NCI-H510A treated with DMSO at 0.1 percent for 48 hours (cell line): ENCODE measurements around the gene HEYL.

Experiments used
- DNase-seq: peaks from one replicate; lab custom pipeline; 2025; lab: John Stamatoyannopoulos, UW

The HEYL gene

DNA sequence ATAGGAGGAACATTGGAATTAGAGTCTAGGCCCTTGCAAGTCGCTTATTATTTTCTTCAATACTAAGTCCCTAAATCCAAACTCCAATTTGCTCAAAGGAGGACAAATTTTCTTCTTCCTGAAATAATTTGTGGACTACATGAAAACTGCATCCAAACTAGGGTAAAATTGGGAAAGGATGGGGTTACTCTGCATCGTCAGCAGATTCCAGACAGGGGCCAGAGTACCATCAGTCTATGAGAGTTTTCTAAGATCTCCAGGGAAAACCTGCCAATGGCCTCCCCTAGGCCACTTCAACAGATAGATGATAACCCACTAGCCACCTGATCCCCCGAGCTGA lies 508 bp downstream of the HEYL start:
- no peak for DNase-seq

- DNase-seq, result no peak
Observed at GRCh38 chr1:39637361-39637760, 2.1 kb downstream of the HEYL start.

- no peak for DNase-seq
Observed at GRCh38 chr1:39635871-39636210, 3.6 kb downstream of the HEYL start.

DNA sequence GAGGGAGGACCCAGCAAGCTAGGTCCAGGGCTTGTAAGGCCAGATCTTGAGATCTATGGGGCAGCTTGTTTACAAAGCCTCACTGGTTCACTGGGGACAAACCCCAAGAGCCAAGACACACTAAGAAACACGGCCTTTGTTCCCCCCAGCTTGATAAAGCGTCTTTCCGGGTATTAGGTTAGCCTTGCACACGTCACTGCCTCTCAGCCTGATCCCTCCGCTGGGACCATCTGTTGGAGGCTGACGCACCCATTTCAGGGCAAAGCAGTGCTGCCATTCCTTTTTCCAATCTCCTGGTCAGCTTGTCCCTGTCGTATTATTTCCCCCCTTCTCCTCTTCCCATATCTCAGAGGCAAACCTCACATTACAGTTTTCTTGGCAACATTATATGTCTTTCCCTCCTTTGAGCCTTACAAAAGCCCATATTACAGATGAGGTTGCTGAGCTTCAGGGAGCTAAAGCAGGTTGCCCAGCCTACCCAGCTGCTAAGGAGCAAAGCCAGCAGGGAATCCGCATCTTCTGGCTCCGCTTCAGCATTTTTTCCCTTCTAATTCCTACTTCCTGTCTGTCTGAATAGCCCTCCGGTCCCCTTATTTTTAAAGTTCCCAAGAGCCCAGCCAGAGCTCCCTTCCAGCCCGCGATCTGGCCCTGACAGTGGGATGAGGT lies 4.1 kb downstream of the HEYL start:
- DNase-seq, result no peak

GRCh38 chr1:39633422-39633821 lies 6.0 kb downstream of the HEYL start:
- no peak for DNase-seq

DNA sequence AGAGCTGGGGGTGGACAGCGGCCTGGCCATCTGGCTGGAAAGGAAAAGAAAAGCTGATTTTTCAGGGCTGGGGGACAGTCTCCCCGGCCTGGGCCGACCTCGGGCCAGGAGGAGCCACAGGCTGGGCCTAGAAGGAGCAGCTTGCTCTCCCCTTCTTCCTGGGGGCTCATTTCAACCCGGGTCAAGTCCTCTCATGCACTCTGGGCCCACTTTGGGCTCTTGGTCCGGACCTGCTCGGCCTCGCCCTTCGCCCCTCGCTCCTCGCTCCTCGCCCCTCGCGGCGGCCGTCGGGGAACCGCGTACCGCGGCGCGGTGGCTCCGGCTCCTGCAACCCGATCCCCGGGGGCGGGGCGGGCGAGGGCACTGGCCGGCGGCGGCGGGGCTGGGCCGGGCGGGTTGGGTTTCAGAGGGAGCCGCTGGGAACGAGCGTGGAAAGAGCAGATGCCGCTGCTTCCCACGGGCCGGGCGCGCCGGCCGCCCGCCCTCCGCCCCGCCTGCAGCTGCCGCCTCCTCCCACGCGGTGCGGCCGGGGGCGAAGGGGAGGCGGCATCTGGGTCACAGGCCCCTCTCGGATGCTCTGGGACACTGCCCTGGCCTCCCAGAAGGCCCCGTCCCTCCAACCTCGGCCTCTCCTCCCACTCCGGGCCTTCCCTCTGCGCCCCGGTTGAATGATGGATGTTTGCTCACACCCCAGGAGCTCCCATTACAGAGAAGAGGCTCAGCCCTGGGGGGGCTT lies 6.6 kb downstream of the HEYL start:
- peak; percentile 99 for DNase-seq

DNA sequence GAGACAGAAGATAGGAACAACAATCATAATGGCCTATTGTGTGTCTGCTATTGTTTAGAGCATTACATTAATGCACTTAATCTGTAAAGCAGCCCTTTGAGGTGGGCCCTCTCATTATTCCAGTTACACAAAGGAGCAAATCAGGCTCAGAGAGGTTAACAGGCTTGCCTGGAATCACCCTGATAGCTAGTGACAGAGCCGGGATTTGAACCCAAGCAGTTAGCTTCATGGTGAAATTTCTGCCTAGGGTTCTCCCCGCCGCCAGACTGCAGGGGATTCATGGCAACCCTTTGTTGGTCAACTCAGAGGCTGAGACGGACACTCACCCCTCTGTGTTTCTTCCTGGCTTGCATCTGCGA lies 7.1 kb downstream of the HEYL start:
- no peak for DNase-seq

DNA sequence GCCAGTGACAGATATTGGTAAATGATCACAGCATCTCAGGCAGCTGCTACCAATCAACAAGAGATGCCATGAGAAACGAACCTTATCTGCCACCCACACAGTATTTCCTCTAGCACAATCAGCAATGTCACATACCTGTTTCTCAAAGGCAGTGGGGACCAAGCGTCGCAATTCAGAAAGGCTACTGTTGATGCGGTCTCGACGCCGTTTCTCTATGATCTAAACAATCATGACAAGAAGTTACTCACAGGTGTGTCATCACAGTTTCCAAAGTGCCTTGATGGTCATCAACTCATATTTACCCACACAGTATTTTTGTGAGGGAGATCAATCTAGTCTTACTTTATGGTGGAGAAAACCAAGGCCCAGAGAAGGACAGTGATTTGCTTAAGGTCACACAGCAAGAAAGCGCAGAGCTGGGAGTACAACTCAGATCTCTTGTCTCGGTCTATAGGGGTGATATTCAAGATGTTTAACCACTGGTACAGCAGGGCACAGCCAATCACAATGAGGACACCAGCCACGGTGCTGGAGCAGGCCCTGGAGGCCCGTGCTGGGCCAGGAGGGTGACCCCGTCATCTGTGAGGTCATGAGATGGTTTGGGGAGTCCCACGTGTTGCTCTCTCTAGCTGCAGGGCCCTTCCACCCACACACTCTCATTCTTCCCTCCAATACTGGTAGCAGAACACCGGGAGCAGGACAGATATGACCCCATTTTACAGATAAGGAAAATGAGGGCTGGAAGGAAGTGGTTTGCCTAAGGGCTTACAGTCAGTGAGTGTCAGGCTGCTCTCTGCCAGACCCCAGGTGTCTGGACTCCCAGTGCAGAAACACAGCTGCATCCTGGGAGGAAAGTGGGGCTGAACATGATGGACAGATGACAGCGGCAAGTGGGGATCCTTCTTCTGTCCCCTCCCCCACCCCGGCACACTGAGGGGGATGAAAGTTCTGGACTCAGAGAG lies 7.8 kb downstream of the HEYL start:
- DNase-seq, result no peak

DNA sequence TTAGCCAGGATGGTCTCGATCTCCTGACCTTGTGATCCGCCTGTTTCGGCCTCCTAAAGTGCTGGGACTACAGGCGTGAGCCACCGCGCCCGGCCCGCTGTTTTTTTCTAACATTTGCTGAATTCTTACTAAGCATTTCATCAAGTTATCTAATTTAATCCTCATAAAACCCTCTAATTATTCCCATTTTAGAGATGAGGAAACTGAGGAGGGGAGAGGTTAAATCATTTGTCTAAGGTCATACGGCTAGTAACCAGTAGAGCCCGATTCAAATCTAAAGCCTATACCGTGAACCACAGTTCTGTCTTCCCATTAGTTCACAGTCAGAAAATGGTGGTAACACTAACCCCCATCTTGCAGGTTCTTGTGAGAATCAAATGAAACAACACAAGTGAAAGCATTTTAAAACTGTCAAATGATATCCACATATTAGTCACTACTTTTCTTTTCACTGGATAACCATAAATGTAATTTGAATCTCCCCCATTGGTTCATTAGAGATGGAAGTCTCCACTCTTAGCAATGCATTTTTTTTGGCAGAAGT lies 10.6 kb downstream of the HEYL start:
- no peak for DNase-seq

- DNase-seq, result no peak
Observed at GRCh38 chr1:39626646-39627045, 12.8 kb downstream of the HEYL start.

DNA sequence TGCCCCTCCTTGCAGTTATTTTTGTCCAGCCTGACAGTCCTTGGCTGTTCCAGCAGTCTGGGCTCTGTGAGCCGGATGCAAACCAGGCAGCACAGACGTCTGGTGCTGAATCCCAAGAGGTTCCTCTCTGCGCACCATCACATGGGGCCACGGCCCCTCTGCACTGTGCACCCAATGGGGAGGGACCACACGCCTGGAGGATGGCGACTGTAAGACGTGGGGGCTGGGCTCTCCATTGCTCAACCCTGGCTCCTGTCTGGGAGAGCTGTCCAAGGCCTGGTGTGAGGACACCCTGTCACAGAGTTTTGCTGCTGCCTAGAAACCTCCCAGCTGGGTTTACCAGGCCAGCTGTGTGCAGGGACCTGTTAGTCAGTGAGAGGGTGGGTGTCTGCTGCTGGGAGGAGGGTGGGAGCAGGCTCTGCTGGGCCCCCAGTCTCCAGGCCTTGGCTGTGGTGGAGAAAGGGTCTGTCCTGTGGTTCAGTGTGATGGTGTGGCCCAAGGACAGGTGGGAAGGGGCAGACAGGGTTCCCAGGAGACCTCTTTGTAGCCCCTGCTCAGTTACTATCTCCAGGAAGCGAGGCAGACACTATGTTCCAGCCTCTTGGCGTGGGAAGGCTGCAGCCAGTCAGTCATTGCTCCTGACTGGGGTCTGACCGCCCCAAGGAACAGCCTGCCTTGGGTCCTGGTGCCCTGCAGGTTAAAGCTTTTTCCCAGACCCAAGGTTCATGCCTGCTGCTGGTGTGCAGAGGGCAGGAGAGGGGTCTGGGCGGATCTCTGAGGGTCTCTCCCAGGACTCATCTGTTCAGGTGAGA lies 13.8 kb downstream of the HEYL start:
- no peak for DNase-seq

GRCh38 chr1:39625009-39625408 lies 14.4 kb downstream of the HEYL start:
- no peak for DNase-seq

- no peak for DNase-seq
Observed at GRCh38 chr1:39623053-39623452, 16.4 kb downstream of the HEYL start.

- DNase-seq, result no peak
Observed at GRCh38 chr1:39622427-39622826, 17.0 kb downstream of the HEYL start.

DNA sequence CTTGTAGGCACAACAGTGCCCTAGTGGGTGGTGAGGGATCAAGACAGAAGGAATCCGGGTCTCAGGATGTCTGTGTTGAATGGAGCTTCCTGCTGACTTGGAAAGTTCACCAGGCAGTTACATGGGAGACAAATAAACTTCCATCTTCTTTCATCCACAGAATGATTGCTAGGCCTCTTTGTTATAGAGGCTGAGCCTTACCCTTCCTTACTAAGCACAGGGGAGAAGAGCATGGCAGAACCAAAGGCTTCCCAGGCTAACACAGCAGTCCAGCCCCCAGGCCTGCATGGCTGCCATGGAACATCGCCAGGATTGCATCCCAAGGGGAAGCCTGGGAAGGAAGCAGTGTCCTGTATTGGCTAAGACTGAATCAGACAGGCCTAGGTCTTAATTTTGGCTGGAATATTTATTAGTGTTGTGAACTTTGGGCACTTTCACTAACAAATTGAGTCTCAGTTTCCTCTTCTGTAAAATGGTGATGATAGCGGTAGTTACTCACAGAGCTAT lies 18.7 kb downstream of the HEYL start:
- no peak for DNase-seq

DNA sequence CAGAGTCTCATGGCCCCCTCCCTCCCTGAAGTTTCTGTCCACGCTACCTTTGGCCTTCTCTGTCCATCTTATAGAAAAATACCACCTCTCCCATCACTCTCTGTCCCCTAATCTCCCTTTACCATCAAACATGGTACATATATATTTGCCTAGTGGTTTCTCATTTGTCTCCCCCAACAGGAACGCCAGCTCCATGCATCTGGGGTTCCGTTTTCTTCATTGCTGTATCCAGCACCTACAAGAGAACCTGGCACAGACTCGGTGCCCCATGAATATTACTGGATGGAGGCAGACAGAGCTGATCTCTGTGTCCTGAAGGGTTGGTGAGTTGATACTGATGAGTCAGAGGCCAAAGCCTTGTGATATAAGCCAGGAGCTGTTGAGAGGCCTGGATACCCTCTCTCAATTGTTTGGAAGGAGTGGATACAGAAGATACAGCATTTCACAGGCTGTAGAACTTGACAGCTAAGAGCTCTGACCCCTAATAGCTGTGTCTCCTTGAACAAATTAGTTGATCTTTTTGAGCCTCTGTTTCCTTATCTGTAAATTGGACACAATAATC lies 21.9 kb downstream of the HEYL start:
- no peak for DNase-seq

DNA sequence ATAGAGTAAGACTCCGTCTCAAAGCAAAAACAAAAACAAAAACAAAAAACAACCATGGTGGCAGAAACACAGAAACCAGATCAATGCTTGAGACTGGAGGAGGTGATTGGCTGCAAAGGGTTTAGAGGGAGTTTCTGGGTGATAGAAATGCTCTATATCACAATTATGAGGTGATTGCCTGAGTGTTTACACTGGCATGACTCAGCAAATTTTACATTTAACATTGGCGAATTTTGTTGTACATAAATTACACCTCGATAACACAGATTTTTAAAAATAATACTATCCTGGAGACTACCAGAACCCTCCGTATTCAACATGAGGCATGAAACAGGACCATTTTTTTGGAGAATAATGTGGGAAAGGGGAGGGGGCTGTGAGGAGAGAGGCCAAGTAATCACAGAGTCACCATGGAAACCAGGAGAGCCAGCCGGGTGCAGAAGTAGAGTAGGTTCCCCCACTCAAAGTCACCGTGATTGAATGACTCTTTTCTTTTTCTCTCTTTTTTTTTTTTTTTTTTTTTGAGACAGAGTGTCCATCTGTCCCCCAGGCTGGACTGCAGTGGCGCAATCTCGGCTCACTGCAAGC lies 24.3 kb downstream of the HEYL start:
- no peak for DNase-seq

DNA sequence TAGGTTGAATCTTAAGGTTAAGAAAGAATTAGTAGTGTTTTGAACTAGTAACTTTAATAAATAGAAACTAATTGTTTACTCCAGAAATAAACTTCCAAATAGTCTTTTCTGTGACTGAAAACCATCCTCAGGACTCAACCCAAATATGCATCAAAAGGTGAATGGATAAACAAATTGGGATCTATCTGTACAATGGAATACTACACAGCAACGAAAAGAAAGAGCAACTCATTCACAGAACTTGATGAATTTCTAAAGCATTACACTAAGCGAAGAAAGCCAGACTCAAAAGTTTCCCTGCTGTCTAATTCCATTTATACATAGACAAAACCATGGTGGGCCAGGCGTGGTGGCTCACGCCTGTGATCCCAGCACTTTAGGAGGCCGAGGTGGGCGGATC lies 25.0 kb downstream of the HEYL start:
- DNase-seq, result no peak

DNA sequence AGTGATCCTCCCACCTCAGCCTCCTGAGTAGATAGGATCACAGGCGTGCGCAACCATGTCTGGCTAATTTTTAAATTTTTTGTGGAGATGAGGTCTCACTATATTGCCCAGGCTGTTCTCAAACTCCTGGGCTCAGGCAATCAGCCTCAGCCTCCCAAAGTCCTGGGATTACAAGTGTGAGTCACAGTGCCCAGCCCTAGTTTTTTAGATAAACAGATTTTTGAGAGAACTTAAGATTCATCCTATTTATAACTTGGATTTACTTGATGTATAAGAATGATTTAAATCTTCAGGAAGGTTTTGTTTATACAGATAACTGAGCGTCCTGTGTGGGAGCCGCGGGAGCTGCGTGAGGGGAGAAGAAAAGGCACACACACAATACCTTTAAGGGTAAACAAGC lies 26.2 kb downstream of the HEYL start:
- no peak for DNase-seq

- DNase-seq, result peak; percentile 94
Observed at GRCh38 chr1:39609618-39610331, 29.7 kb downstream of the HEYL start.
